Osteocyte (in vitro differentiated cells): Measurements from ENCODE around the gene SLC29A1. TPM values are rescaled to one million over a fixed set of nuclear protein-coding genes. Genes with fewer than 3 reads are reported as not detected.

Experiments used
- DNase-seq: peaks from one replicate; pipeline ENCODE4 v3.0.0; 2021; ENCODE audit warnings: mixed read lengths; ENCODE audit not compliant: unreplicated experiment; ENCODE audit errors: extremely low spot score
- H3K27ac Mint-ChIP-seq: one replicate; pipeline ENCODE4 v1.8.0; 2021; ENCODE audit warnings: mild to moderate bottlenecking, mixed read lengths; ENCODE audit not compliant: unreplicated experiment
- H3K27me3 Mint-ChIP-seq: one replicate; pipeline ENCODE4 v1.8.0; 2021; ENCODE audit warnings: mixed read lengths; ENCODE audit not compliant: unreplicated experiment
- H3K36me3 Mint-ChIP-seq: one replicate; pipeline ENCODE4 v1.8.0; 2021; ENCODE audit warnings: mixed read lengths; ENCODE audit not compliant: unreplicated experiment
- H3K4me1 Mint-ChIP-seq: one replicate; pipeline ENCODE4 v1.8.0; 2021; ENCODE audit warnings: mixed read lengths; ENCODE audit not compliant: unreplicated experiment
- H3K4me3 Mint-ChIP-seq: one replicate; pipeline ENCODE4 v1.8.0; 2021; ENCODE audit warnings: mild to moderate bottlenecking, moderate library complexity, mixed read lengths; ENCODE audit not compliant: unreplicated experiment
- H3K9me3 Mint-ChIP-seq: one replicate; pipeline ENCODE4 v1.8.0; 2021; ENCODE audit warnings: mixed read lengths; ENCODE audit not compliant: unreplicated experiment
- CTCF ChIP-seq: fragments of 200-600 bp; sonication (generic); IDR thresholded peaks from 2 replicates; pipeline ENCODE4 v1.5.0; 2021; ENCODE audit warnings: antibody characterized with exemption, mild to moderate bottlenecking, moderate library complexity
- total RNA-seq: library from RNA; stranded (reverse); gene quantifications from 2 replicates; pipeline ENCODE4 v1.2.1, GENCODE V29; 2021

SLC29A1 gene
- total RNA-seq, 1 donor from 2014 or later = 135 TPM

- Mint-ChIP-seq H3K9me3 (no peaks in the 10 kb centered on the region), H3K4me3 (peak overlapping the region; percentile 50), H3K27ac (no peak overlapping the region), H3K36me3 (no peaks in the 10 kb centered on the region), H3K4me1 (peaks cover 4% of the 10 kb centered on the region), H3K27me3 (peaks cover 43% of the 10 kb centered on the region)
- TF ChIP-seq CTCF = no peak
- DNase-seq = no peak
Observed at GRCh38 chr6:44271914-44272313, 48.5 kb downstream of the SLC29A1 start.

- peaks cover 47% of the 10 kb centered on the region for H3K27me3 Mint-ChIP-seq
- no peak for DNase-seq
- peaks cover 4% of the 10 kb centered on the region for H3K4me1 Mint-ChIP-seq
- no peak for TF ChIP-seq CTCF
- no peaks in the 10 kb centered on the region for H3K36me3 Mint-ChIP-seq
- no peak overlapping the region for H3K4me3 Mint-ChIP-seq
- no peaks in the 10 kb centered on the region for H3K9me3 Mint-ChIP-seq
- H3K27ac Mint-ChIP-seq = no peak overlapping the region
Observed at GRCh38 chr6:44272529-44272928, 49.1 kb downstream of the SLC29A1 start.

- no peak for DNase-seq
- H3K4me3 Mint-ChIP-seq = no peak overlapping the region
- no peaks in the 10 kb centered on the region for H3K9me3 Mint-ChIP-seq
Observed at GRCh38 chr6:44272999-44273566, 49.7 kb downstream of the SLC29A1 start.

GRCh38 chr6:44273617-44274016, 50.2 kb downstream of the SLC29A1 start:
- no peak for DNase-seq
- H3K9me3 Mint-ChIP-seq = no peaks in the 10 kb centered on the region
- H3K36me3 Mint-ChIP-seq = no peaks in the 10 kb centered on the region
- H3K4me3 Mint-ChIP-seq = no peak overlapping the region
- H3K4me1 Mint-ChIP-seq = peaks cover 4% of the 10 kb centered on the region
- H3K27me3 Mint-ChIP-seq = peaks cover 49% of the 10 kb centered on the region
- TF ChIP-seq CTCF = no peak
- H3K27ac Mint-ChIP-seq = no peak overlapping the region

More at GRCh38 chr6:44272999-44273566, 49.7 kb downstream of the SLC29A1 start:
- no peak overlapping the region for H3K27ac Mint-ChIP-seq
- H3K27me3 Mint-ChIP-seq = peaks cover 52% of the 10 kb centered on the region
- no peaks in the 10 kb centered on the region for H3K36me3 Mint-ChIP-seq
- H3K4me1 Mint-ChIP-seq = peaks cover 4% of the 10 kb centered on the region
- TF ChIP-seq CTCF = no peak

DNA sequence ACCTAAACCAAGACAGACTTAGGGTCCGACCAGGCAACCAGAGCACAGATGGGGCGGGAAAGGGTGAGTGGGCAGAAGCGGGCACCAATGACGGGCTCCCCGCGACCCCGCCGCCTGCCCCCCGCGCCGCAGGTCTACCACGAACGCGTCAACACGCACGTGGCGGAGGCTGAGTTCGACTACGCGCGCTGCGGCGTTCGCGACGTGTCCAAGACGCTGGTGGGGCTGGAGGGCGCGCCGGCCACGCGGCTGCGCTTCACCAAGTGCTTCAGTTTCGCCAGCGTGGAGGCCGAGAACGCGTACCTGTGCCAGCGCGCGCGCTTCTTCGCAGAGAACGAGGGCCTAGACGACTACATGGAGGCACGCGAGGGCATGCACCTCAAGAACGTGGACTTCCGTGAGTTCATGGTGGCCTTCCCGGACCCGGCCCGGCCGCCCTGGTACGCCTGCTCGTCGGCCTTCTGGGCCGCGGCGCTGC, 51.9 kb downstream of the SLC29A1 start:
- no peak for TF ChIP-seq CTCF
- H3K27me3 Mint-ChIP-seq = peaks cover 37% of the 10 kb centered on the region
- no peak overlapping the region for H3K27ac Mint-ChIP-seq

More for the DNA sequence above, 51.9 kb downstream of the SLC29A1 start:
- Mint-ChIP-seq H3K4me3 (no peak overlapping the region), H3K4me1 (no peaks in the 10 kb centered on the region), H3K36me3 (no peaks in the 10 kb centered on the region), H3K9me3 (no peaks in the 10 kb centered on the region)
- DNase-seq = no peak
